NB4 (cell line): ENCODE measurements around the gene CDC34.

Experiments
- DNase-seq: peaks from one replicate; pipeline ENCODE4 v3.0.0; 2010; ENCODE audit warnings: low read depth
- H3K4me3 ChIP-seq: one replicate; pipeline ENCODE4 v1.5.1; 2011; ENCODE audit warnings: mild to moderate bottlenecking, low read depth, low read length, moderate library complexity
- CTCF ChIP-seq: IDR thresholded peaks from one replicate; pipeline ENCODE4 v1.5.1; 2012; ENCODE audit warnings: low read depth, low read length
- MAX ChIP-seq: IDR thresholded peaks from 2 replicates; pipeline ENCODE4 v1.6.1; 2011; ENCODE audit warnings: low read depth, low read length
- MYC ChIP-seq: IDR thresholded peaks from 2 replicates; pipeline ENCODE4 v1.6.1; 2011; ENCODE audit warnings: low read depth, low read length
- POLR2A ChIP-seq: IDR thresholded peaks from 2 replicates; pipeline ENCODE4 v1.6.1; 2011; ENCODE audit warnings: mild to moderate bottlenecking; ENCODE audit not compliant: insufficient read length; ENCODE audit errors: extremely low read depth

The CDC34 gene

DNA sequence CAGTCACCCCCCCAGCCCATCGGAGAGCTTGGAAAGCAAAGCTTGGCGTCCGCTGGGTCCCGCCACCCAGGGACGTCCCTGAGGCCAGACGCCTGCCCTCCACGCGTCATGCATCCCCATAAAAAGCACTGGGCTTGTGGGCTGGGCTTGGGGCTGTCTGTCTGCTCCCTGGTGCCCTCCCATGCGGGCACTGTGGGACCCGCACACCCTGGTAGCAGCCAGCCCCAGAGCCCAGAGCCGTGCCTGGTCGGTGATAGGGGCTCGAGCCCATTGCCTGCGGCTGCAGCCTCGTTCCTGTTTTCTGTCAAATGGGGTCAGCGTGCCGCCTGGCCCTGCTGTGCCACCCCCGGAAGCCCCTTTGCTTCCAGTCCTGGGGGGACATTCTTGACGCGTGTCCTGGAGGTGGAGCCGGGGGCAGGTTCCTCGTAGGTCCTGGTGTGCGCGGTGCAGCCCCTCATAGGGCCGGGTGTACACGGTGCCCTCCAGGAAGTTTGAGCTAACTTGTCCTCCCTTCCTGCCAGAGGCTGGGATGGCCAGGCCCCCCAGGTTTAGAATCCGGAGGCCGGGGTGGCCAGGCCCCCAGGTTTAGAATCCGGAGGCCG is 8.0 kb downstream of the CDC34 start:
- no peak overlapping the region for H3K4me3 ChIP-seq
- DNase-seq, result no peak
- TF ChIP-seq CTCF (no peak), POLR2A (no peak), MYC (no peak), MAX (no peak)

GRCh38 chr19:540867-541637 is 9.5 kb downstream of the CDC34 start:
- H3K4me3 ChIP-seq, result no peak overlapping the region
- no peak for DNase-seq

GRCh38 chr19:541699-542098 is 10.1 kb downstream of the CDC34 start:
- DNase-seq, result no peak
- H3K4me3 ChIP-seq, result no peak overlapping the region
- no peak for TF ChIP-seq MYC
- TF ChIP-seq POLR2A, result no peak
- TF ChIP-seq CTCF, result no peak
- TF ChIP-seq MAX, result no peak

More at GRCh38 chr19:540867-541637, 9.5 kb downstream of the CDC34 start:
- no peak for TF ChIP-seq MAX
- TF ChIP-seq POLR2A, result no peak
- no peak for TF ChIP-seq CTCF
- no peak for TF ChIP-seq MYC

DNA sequence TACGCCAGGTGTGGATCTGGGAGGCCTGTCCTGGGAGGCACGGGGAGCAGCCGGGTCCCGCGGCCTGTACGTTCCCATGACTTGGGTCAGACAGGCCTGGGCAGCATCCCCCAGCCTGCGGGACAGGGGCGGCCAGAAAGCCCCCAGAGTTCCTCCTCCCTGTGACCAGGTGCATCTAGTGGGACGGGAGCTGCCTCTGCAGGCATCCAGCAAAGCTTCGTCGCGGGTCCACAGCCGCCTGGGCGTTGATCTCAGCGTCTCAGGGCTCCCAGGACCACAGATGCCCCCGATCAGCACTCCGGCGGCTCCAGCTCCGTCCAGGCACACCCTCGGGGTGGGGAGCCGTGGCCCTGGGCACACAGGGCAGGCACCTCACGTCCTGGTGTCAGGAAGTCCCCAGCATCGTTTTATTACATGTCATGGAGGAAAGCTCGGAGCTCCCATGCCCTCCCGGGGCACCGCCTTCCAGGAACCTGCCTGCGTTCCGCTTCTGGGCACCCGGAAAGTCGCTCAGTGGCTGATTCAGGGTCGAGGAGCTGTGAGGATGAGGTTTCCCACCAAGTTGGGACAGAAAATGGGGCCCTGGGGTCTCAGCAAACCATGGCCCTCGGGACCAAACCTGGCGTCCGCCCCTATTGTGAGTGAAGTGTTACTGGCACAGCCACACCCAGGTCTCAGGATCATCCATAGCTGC is 10.8 kb downstream of the CDC34 start:
- DNase-seq, result no peak
- no peak for TF ChIP-seq MYC
- TF ChIP-seq MAX, result no peak
- TF ChIP-seq CTCF, result no peak
- no peak for TF ChIP-seq POLR2A
- no peak overlapping the region for H3K4me3 ChIP-seq

- no peak within 1 kb of the TSS for H3K4me3 ChIP-seq
- TF ChIP-seq MYC (no peak), MAX (no peak), CTCF (no peak), POLR2A (no peak)
- DNase-seq, result no peak
These were observed 12.5 kb downstream of the CDC34 start, which contains the start of gene GZMM for GRCh38 chr19:543910-544608. TSS of gene GZMM (plus strand) at chr19:544053. CDS start at chr19:544072, 19 bp downstream.
